Skeletal muscle tissue (tissue), 5 donors: ENCODE data around the gene TAF8. TPM values are rescaled to one million over a fixed set of nuclear protein-coding genes. Genes with fewer than 3 reads are reported as not detected.

Experiments
- H3K27ac ChIP-seq: one replicate; pipeline ENCODE4 v1.7.0; 2013; ENCODE audit warnings: mild to moderate bottlenecking, low read depth, low read length, inconsistent platforms
- H3K27me3 ChIP-seq, 3 donors: one replicate each; pipeline ENCODE4 v1.7.0; 2013; ENCODE audit warnings: low read length in 3 of 3; ENCODE audit not compliant: control insufficient read depth in 3 of 3, insufficient read depth in 3 of 3
- H3K36me3 ChIP-seq, 3 donors: one replicate each; pipeline ENCODE4 v1.7.0; 2013; ENCODE audit warnings: low read length in 3 of 3; ENCODE audit not compliant: control insufficient read depth in 3 of 3, insufficient read depth in 3 of 3
- H3K4me1 ChIP-seq, 3 donors: one replicate each; pipeline ENCODE4 v1.7.0; 2013; ENCODE audit warnings: low read length in 3 of 3, mild to moderate bottlenecking in 3 of 3; ENCODE audit not compliant: control insufficient read depth in 3 of 3, insufficient read depth in 3 of 3
- H3K4me3 ChIP-seq, 3 donors: one replicate each; pipeline ENCODE4 v1.7.0; 2013; ENCODE audit warnings: low read length in 3 of 3
- H3K9ac ChIP-seq, 3 donors: one replicate each; pipeline ENCODE4 v1.7.0; 2013; ENCODE audit warnings: low read length in 3 of 3, mild to moderate bottlenecking in 3 of 3, moderate library complexity in 2 of 3, low read depth in 1 of 3
- H3K9me3 ChIP-seq, 3 donors: one replicate each; pipeline ENCODE4 v1.7.0; 2013; ENCODE audit warnings: low read length in 3 of 3; ENCODE audit not compliant: control insufficient read depth in 3 of 3
- small RNA-seq: library from RNA; depleted of rRNA; stranded (forward); fragments of <200 nt; gene quantifications from one replicate; pipeline ENCODE3, GENCODE V24; 2014
- total RNA-seq: library from RNA; depleted of rRNA; stranded (reverse); fragments of >200 nt; gene quantifications from one replicate; pipeline ENCODE4 v1.2.3, GENCODE V29; 2014
- donor health status: Osteomylitis.

The TAF8 gene
- total RNA-seq, 1 donor from 2014 or later, result 17.2 TPM

- Histone ChIP-seq H3K27me3 (peaks cover 0 to 3% (median 2%) of the 10 kb centered on the region in 3 donors), H3K36me3 (no peaks in the 10 kb centered on the region), H3K9me3 (no peaks in the 10 kb centered on the region), H3K4me1 (no peaks in the 10 kb centered on the region), H3K9ac (no peak overlapping the region), H3K27ac (no peak overlapping the region), H3K4me3 (no peak overlapping the region)
Measured at GRCh38 chr6:42135161-42135560, 84.8 kb downstream of the TAF8 start.

DNA sequence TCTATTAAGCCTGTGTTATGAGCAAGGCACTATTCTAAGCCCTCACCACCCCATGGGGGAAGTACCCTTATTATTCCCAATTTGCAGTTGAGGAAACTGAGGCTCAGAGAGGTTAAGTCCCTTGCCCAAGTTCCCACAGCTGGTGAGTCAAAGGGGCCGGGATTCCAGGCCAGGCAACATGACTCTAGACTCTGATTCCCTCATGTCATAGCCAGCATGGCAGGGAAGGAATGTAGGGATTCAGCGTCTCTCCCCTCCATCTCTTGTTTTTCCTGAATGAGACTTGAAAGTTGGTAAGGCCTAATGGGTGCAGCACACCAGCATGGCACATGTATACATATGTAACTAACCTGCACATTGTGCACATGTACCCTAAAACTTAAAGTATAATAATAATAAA, 85.4 kb downstream of the TAF8 start:
- Histone ChIP-seq H3K36me3 (no peaks in the 10 kb centered on the region), H3K4me1 (no peaks in the 10 kb centered on the region), H3K9me3 (no peaks in the 10 kb centered on the region), H3K27ac (no peak overlapping the region), H3K27me3 (peaks cover under 1 to 4% (median 3%) of the 10 kb centered on the region in 3 donors), H3K4me3 (no peak overlapping the region), H3K9ac (no peak overlapping the region)

- H3K4me3 ChIP-seq, result no peak overlapping the region
- H3K27ac ChIP-seq, result no peak overlapping the region
Measured at GRCh38 chr6:42136508-42137193, 86.3 kb downstream of the TAF8 start.

More at GRCh38 chr6:42136508-42137193, 86.3 kb downstream of the TAF8 start:
- Histone ChIP-seq H3K9ac (no peak overlapping the region), H3K27me3 (peaks cover 3 to 13% (median 10%) of the 10 kb centered on the region in 3 donors), H3K36me3 (no peaks in the 10 kb centered on the region), H3K4me1 (no peaks in the 10 kb centered on the region), H3K9me3 (no peaks in the 10 kb centered on the region)

Small RNA genes within 50 kb of the gene (small RNA-seq; reads per million reads assigned to genes)
- not detected for gene RNU6-761P

Other genes with a start within 250 kb of the TAF8 start
- 1.6 TPM for gene USP49, start 155.1 kb upstream of the TAF8 start, total RNA-seq
- gene MED20, start 129.4 kb upstream of the TAF8 start, total RNA-seq, result 17.2 TPM
- gene BYSL, start 129.0 kb upstream of the TAF8 start, total RNA-seq, result 21.9 TPM
- gene CCND3, start 108.7 kb upstream of the TAF8 start, total RNA-seq, result 21.9 TPM
- gene C6orf132, start 92.1 kb downstream of the TAF8 start, total RNA-seq, result under 0.01 TPM
- not detected for gene GUCA1A, start 122.8 kb downstream of the TAF8 start, total RNA-seq
- 1.6 TPM for gene GUCA1B, start 144.4 kb downstream of the TAF8 start, total RNA-seq
- gene MRPS10, start 167.3 kb downstream of the TAF8 start, total RNA-seq, result 45.9 TPM